K562 (cell line): Measurements from ENCODE around the gene LRRC8E. TPM values are rescaled to one million over a fixed set of nuclear protein-coding genes. Genes with fewer than 3 reads are reported as not detected.
A peak's percentile ranks its signal among the peaks of the same experiment; 100 is the strongest.

Experiments
- BCL6 ChIP-seq: fragments of 250-450 bp; sonication (Bioruptor Pico); IDR thresholded peaks from 2 replicates; pipeline ENCODE4 v1.4.0; 2020
- BCOR ChIP-seq: fragments of 450-650 bp; IDR thresholded peaks from 2 replicates; pipeline ENCODE4 v1.6.1; 2016
- CC2D1A ChIP-seq: fragments of 450-650 bp; IDR thresholded peaks from 2 replicates; pipeline ENCODE4 v1.6.1; 2017; ENCODE audit warnings: mild to moderate bottlenecking
- CREBBP ChIP-seq: IDR thresholded peaks from one replicate; pipeline ENCODE4 v1.6.1; 2012; ENCODE audit warnings: low read depth, mild to moderate bottlenecking, control low read depth, inconsistent platforms, low read length
- EP400 ChIP-seq: fragments of 450-650 bp; IDR thresholded peaks from 2 replicates; pipeline ENCODE4 v1.6.1; 2017; ENCODE audit warnings: antibody characterized with exemption, mild to moderate bottlenecking, moderate library complexity
- ERF ChIP-seq: fragments of 450-650 bp; formaldehyde crosslinking; IDR thresholded peaks from 2 replicates; pipeline ENCODE4 v1.4.0; 2020; ENCODE audit warnings: mild to moderate bottlenecking, mixed read lengths
- FOXK2 ChIP-seq, 2 experiments: fragments of 450-650 bp; IDR thresholded peaks in 1 of 2; conservative IDR thresholded peaks in 1 of 2; 2 replicates each; pipeline ENCODE4 v1.6.1; 2016; ENCODE audit warnings: low read depth in 2 of 2, mild to moderate bottlenecking in 1 of 2
- LEF1 ChIP-seq: fragments of 450-650 bp; IDR thresholded peaks from 2 replicates; pipeline ENCODE4 v1.6.1; 2016; ENCODE audit warnings: mild to moderate bottlenecking
- MXI1 ChIP-seq: IDR thresholded peaks from 2 replicates; pipeline ENCODE4 v1.6.1; 2011; ENCODE audit warnings: low read depth, mild to moderate bottlenecking, improper control_type of control experiment, low read length
- NFIC ChIP-seq: fragments of 450-650 bp; IDR thresholded peaks from 2 replicates; pipeline ENCODE4 v1.6.1; 2017; ENCODE audit warnings: mild to moderate bottlenecking, inconsistent platforms
- NFXL1 ChIP-seq: fragments of 450-650 bp; formaldehyde crosslinking; IDR thresholded peaks from 2 replicates; pipeline ENCODE4 v1.4.0; 2021; ENCODE audit warnings: mild to moderate bottlenecking
- RBM39 ChIP-seq: fragments of 200-400 bp; formaldehyde crosslinking; optimal IDR thresholded peaks from 2 replicates; pipeline ENCODE3; 2018; ENCODE audit warnings: low read depth, low read length
- RFX7 ChIP-seq: fragments of 250-450 bp; sonication (Bioruptor Pico); IDR thresholded peaks from 2 replicates; pipeline ENCODE4 v1.5.1; 2021; ENCODE audit warnings: mild to moderate bottlenecking
- RUNX1 ChIP-seq: sonication (generic); IDR thresholded peaks from 2 replicates; pipeline ENCODE4 v1.6.1; 2016; ENCODE audit warnings: antibody characterized with exemption, low read depth
- SAFB ChIP-seq: fragments of 200-400 bp; formaldehyde crosslinking; IDR thresholded peaks from 2 replicates; pipeline ENCODE4 v1.6.1; 2017; ENCODE audit warnings: low read depth, low read length, borderline replicate concordance
- ZNF561 ChIP-seq: fragments of 450-650 bp; formaldehyde crosslinking; conservative IDR thresholded peaks from 2 replicates; pipeline ENCODE4 v1.4.0; 2020; ENCODE audit warnings: mild to moderate bottlenecking, moderate library complexity
- ZNF77 ChIP-seq: fragments of 250-450 bp; sonication (Bioruptor Pico); IDR thresholded peaks from 2 replicates; pipeline ENCODE4 v1.5.0; 2020
- polyA plus RNA-seq, 8 experiments: library from polyadenylated mRNA; depleted of rRNA in 4 of 8; stranded (reverse) in 5 of 8; unstranded in 3 of 8; fragments of >200 nt; fragmentation: Nextera tagmentation in 2 of 8; fragmentation: Illumina TruSeq in 1 of 8; extraction: Ambion mirVana in 2 of 8; extraction: Trizol in 1 of 8; gene quantifications; 2 replicates each; pipeline versions ENCODE4 v1.2.1 to v1.2.3, GENCODE V29; 2011 to 2014; ENCODE audit warnings: inconsistent platforms in 1 of 8, missing spikeins in 1 of 8
- total RNA-seq, 7 experiments: library from RNA; depleted of rRNA in 6 of 7; stranded (reverse); fragments of >200 nt in 6 of 7; fragmentation: Illumina TruSeq in 2 of 7; extraction: Trizol in 2 of 7; gene quantifications; 2 replicates each; pipeline versions ENCODE4 v1.2.1 to v1.2.3, GENCODE V29; 2011 to 2021; ENCODE audit warnings: low replicate concordance in 1 of 7
- TF ChIP-seq, protein P1 (sequence below): fragments of 250-450 bp; sonication (Bioruptor Pico); IDR thresholded peaks from 2 replicates; pipeline ENCODE4 v1.8.0; 2022; ENCODE audit warnings: moderate library complexity, mild to moderate bottlenecking, inconsistent platforms
- TF ChIP-seq, protein P2 (sequence below): sonication (generic); formaldehyde crosslinking; IDR thresholded peaks from 2 replicates; pipeline ENCODE4 v1.8.1; 2023; ENCODE audit warnings: mild to moderate bottlenecking, missing genetic modification reagents
- TF ChIP-seq, protein P3 (sequence below): IDR thresholded peaks from 3 replicates; pipeline ENCODE4 v1.6.1; 2011; ENCODE audit warnings: borderline replicate concordance, mild to moderate bottlenecking, moderate library complexity; ENCODE audit not compliant: insufficient read length; ENCODE audit errors: extremely low read depth
- TF ChIP-seq, protein P4 (sequence below), 2 experiments: fragments of 450-650 bp in 1 of 2; sonication (generic) in 1 of 2; formaldehyde crosslinking; conservative IDR thresholded peaks; 2 replicates each; pipeline versions ENCODE4 v1.4.0 to v1.8.1; 2020 to 2022; ENCODE audit warnings: mild to moderate bottlenecking in 1 of 2, missing genetic modification reagents in 1 of 2
- TF ChIP-seq, protein P5 (sequence below): fragments of 450-650 bp; formaldehyde crosslinking; conservative IDR thresholded peaks from 2 replicates; pipeline ENCODE4 v1.4.0; 2022; ENCODE audit warnings: mild to moderate bottlenecking, missing genetic modification characterization

The LRRC8E gene
- total and polyA plus RNA-seq, 9 of the 15 experiments (the other 6 are each of a cell fraction or from before 2014, with no cell fraction given), result 0.08 to 5.7 (median 3.5) TPM; not detected in 1

GRCh38 chr19:7926021-7926726 is 37.9 kb downstream of the LRRC8E start, which contains the start of gene CTXN1 (continued):
- TF ChIP-seq RFX7 (CRISPR knock-in tag) (no peak), ZNF561 (peak; percentile 55; the same call in 1 of the 2 replicates), CREBBP (no peak), MXI1 (no peak), ZNF77 (CRISPR knock-in tag) (0 out of 2 replicates have a peak, but pooled peaks have one; percentile 6), ERF (CRISPR knock-in tag) (peak; percentile 85; the same call in 1 of the 2 replicates), FOXK2 (conservative IDR thresholded peaks at IDR 0.05 in 1 of 2, IDR thresholded peaks at IDR 0.05 in 1 of 2; ENCODE audit: low read depth in 2 of 2) (no peak), CC2D1A (no peak), RUNX1 (no peak), BCOR (no peak), LEF1 (0 out of 2 replicates have a peak, but pooled peaks have one; percentile 12), RBM39 (peak; percentile 27), SAFB (peak; percentile 81; the same call in 1 of the 2 replicates), NFXL1 (CRISPR knock-in tag) (no peak), NFIC (no peak), BCL6 (CRISPR knock-in tag) (no peak), EP400 (no peak)
- TF ChIP-seq, protein P1, sequence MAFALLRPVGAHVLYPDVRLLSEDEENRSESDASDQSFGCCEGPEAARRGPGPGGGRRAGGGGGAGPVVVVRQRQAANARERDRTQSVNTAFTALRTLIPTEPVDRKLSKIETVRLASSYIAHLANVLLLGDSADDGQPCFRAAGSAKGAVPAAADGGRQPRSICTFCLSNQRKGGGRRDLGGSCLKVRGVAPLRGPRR (CRISPR knock-in tag), result no peak
- TF ChIP-seq, protein P2, sequence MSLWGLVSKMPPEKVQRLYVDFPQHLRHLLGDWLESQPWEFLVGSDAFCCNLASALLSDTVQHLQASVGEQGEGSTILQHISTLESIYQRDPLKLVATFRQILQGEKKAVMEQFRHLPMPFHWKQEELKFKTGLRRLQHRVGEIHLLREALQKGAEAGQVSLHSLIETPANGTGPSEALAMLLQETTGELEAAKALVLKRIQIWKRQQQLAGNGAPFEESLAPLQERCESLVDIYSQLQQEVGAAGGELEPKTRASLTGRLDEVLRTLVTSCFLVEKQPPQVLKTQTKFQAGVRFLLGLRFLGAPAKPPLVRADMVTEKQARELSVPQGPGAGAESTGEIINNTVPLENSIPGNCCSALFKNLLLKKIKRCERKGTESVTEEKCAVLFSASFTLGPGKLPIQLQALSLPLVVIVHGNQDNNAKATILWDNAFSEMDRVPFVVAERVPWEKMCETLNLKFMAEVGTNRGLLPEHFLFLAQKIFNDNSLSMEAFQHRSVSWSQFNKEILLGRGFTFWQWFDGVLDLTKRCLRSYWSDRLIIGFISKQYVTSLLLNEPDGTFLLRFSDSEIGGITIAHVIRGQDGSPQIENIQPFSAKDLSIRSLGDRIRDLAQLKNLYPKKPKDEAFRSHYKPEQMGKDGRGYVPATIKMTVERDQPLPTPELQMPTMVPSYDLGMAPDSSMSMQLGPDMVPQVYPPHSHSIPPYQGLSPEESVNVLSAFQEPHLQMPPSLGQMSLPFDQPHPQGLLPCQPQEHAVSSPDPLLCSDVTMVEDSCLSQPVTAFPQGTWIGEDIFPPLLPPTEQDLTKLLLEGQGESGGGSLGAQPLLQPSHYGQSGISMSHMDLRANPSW (CRISPR knock-in tag), result no peak
- TF ChIP-seq, protein P3, sequence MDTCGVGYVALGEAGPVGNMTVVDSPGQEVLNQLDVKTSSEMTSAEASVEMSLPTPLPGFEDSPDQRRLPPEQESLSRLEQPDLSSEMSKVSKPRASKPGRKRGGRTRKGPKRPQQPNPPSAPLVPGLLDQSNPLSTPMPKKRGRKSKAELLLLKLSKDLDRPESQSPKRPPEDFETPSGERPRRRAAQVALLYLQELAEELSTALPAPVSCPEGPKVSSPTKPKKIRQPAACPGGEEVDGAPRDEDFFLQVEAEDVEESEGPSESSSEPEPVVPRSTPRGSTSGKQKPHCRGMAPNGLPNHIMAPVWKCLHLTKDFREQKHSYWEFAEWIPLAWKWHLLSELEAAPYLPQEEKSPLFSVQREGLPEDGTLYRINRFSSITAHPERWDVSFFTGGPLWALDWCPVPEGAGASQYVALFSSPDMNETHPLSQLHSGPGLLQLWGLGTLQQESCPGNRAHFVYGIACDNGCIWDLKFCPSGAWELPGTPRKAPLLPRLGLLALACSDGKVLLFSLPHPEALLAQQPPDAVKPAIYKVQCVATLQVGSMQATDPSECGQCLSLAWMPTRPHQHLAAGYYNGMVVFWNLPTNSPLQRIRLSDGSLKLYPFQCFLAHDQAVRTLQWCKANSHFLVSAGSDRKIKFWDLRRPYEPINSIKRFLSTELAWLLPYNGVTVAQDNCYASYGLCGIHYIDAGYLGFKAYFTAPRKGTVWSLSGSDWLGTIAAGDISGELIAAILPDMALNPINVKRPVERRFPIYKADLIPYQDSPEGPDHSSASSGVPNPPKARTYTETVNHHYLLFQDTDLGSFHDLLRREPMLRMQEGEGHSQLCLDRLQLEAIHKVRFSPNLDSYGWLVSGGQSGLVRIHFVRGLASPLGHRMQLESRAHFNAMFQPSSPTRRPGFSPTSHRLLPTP, result no peak
- TF ChIP-seq, protein P4, sequence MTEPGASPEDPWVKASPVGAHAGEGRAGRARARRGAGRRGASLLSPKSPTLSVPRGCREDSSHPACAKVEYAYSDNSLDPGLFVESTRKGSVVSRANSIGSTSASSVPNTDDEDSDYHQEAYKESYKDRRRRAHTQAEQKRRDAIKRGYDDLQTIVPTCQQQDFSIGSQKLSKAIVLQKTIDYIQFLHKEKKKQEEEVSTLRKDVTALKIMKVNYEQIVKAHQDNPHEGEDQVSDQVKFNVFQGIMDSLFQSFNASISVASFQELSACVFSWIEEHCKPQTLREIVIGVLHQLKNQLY (CRISPR knock-in tag; conservative IDR thresholded peaks at IDR 0.05), result no peak
- TF ChIP-seq, protein P5, sequence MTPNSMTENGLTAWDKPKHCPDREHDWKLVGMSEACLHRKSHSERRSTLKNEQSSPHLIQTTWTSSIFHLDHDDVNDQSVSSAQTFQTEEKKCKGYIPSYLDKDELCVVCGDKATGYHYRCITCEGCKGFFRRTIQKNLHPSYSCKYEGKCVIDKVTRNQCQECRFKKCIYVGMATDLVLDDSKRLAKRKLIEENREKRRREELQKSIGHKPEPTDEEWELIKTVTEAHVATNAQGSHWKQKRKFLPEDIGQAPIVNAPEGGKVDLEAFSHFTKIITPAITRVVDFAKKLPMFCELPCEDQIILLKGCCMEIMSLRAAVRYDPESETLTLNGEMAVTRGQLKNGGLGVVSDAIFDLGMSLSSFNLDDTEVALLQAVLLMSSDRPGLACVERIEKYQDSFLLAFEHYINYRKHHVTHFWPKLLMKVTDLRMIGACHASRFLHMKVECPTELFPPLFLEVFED, result peak; percentile 75; the same call in 1 of the 2 replicates
